IPS DF 4.7 (cell line): ENCODE data around the gene MRPS2.
"Not testable (repeated sequence)": the region's sequence is repeated elsewhere in the genome, so short reads cannot be mapped to it uniquely, and the experiment has no call there.

Experiments used
- DNase-seq: peaks from one replicate; pipeline ENCODE4 v3.0.0-alpha.2; 2013; ENCODE audit warnings: low spot score; ENCODE audit errors: extremely low read depth

Gene MRPS2

DNA sequence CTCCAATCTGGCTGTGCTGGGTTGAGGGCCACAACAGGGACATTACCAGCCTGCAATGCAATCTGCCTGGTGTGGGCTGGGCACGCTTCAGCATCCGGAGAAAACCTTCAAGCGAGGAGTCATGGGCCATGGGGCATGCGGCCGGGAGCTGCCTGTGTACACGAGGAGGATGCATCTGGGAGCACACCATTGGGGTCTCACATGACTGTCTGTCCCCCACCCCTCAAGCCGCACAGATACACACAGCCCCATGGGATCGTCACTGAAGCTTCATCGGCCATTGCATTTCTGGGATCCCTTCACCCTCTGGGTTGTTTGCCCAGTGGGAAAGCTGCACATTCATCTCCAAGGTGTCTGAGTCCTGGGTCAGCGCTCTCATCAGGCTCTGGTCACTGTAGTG, 30.6 kb downstream of the MRPS2 start:
- no peak for DNase-seq

DNA sequence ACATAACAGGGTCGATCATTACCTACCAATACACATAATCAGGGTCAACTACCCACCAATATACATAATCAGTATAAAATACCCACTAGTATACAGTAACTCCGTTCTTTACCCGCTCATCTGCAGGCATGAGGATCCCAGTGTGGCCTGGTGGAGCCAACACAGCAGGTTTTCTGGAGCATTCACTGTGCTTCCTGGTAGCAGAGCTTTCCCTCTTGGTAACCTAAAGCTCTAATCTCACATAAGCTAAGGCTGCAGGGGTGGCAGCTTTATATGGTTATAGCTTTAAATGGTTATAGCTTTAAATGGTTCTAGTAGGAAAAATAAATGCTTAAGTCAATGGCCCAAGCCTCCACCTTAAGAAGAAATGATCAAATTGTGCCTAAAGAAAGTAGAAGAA, 32.6 kb downstream of the MRPS2 start:
- DNase-seq = no peak

DNA sequence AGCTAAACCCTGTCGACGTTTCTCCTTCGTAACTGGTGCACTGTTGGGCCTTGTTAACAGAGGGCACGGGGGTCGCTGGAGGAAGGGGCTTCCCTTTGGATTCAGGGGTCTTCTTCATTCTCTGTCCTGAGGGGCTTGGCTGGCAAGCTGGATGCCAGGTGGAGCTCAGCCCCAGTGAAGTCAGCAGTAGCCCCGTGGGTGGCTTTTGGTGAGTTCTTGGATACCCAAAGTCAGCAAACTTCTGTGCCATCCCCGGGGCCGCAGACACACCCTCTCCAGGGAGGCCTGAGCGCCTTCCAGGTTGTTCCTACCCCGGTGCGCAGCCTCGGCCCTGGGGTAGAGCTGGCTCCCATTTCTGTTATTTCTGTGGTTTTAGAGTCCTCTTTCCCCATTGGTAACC, 33.2 kb downstream of the MRPS2 start:
- DNase-seq = no peak

DNA sequence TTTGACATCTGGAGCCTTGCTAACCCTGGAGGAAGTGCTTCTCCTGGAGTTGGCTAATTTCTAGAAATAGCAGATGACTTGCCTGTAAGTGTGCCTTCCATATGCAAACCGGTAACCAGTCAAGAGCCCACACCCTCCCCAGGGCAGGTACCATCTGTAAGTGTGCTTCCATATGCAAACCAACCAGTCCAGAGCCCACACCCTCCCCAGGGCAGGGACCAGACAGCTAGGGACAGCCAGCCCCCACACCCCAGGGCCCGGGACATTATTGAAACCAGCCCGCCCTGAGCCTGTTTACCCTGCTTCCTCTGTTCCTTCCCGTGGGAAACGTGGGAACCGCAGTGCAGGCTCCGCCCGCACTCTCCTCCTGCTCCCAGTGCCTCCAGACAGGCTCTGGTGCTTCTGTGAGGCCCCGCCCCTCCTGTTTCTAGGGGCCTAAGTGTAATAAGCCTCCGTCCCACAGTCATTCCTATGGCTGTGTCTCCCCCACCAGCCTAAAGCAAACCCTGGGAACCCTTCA, 33.8 kb downstream of the MRPS2 start:
- DNase-seq = not testable (repeated sequence)

DNA sequence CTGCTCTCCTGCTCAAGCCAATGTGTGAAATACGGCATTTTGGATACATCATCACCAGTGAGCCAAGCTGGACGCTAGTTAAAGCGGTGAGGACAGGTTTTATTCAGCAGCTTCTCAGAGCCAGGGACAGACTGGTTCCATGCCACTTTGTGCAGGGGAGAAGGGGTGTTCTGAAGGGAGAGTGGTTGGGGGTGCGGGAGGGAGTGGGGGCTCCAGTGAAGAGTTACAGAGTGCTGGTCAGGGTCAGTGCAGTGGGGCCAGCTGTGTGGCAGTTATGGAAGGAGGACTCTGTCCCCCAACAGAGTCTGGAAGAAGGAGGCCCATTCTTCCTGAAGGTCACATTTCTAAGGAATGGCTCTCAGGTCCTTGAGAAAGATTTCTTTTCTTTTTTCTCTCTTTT, 34.3 kb downstream of the MRPS2 start:
- not testable (repeated sequence) for DNase-seq

DNA sequence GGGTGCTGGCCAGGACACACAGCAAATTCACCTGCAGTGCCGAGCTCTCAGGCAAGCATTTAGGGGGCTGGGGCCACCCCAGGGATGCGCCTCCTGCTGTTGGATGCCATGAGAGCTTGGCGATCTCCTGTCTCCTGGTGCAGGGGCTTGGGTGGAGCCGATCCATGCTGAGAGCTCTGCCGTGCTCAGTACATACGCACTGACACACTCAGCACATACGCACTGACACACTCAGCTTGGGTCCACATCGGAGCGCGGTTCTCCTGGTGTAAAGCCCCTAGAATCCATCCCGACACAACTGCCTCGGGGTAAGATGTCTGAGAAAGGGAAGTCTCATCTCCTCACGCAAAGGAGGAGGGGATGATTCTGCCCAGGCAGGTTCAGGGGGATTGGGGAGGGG, 35.1 kb downstream of the MRPS2 start:
- DNase-seq = not testable (repeated sequence)

DNA sequence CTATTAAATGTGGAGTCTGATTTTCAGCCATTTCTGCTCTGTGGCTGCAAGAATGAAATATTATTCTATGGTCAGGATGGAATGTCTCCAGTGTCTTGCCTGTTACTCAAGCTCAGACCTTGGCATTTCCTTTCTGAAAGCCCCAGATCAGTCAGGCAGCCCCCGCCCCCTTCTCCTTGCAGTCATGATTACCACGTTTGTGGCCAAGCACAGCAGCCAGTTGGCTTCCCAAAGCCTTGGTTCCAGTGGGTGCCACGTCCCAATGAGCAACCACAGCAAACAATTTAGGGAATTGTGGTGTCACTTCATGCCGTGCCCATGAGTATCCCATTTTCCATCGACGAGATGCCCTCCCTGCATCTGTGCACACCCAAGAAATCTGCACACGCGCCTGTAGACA, 35.7 kb downstream of the MRPS2 start:
- no peak for DNase-seq

DNA sequence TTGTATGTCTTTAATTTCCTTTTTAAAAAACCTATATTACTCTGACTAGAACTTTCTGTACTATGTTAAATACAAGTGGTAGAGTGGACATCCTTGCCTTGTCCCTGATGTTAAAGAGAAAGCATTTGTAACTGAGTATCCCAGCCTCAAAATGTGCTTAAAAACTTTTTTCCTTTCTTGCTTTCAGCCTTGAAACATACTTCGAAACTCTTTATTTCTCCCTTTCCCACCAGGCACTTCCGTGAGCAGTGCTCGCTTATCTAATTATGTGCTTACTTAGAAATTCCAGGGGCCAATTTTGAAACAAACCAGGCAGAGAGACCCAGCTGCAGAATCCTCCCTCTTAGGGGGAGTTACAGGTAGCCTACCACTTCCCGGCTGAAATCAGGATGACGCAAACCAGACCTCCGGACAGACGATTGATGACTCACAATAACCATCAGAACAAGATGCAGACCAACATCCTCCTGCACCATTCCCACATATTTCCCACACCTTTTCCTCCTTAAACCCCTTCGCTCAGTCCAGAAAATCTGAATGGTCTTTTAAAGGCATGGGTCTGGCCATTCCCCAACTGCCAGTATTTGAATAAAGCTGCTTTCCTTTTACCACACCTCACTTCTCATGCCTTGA, 42.9 kb downstream of the MRPS2 start:
- not testable (repeated sequence) for DNase-seq

DNA sequence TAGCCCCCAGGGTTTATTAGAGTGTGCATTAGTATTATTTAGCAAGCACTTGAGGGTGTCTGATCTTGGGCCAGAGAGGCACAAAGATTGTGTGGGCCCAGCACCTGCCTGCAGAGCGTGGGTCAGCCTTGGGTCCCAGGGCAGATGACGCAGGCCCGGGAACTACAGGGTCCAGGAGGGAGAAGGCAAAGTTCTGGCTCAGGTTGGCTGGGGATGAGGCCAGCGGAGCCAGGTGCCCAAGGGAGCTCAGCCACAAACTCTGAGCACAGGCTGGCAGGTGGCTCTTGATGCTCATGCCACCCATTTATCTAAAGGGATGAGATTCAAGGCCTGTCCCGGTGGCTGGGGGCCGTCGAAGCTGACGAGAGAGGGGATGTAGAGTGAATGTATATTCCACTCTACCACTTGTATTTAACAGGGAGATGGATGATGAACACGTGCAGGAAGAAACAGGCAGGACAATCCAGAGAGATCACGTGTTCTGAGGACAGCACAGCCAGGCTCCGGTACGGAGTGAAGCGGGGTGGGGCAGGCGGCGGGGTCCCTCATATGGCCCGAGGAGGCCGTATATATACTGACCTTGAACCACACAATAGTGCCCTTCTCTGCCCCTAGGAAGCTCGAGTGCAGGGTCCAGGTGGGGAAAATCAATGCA, 44.6 kb downstream of the MRPS2 start:
- no peak for DNase-seq

DNA sequence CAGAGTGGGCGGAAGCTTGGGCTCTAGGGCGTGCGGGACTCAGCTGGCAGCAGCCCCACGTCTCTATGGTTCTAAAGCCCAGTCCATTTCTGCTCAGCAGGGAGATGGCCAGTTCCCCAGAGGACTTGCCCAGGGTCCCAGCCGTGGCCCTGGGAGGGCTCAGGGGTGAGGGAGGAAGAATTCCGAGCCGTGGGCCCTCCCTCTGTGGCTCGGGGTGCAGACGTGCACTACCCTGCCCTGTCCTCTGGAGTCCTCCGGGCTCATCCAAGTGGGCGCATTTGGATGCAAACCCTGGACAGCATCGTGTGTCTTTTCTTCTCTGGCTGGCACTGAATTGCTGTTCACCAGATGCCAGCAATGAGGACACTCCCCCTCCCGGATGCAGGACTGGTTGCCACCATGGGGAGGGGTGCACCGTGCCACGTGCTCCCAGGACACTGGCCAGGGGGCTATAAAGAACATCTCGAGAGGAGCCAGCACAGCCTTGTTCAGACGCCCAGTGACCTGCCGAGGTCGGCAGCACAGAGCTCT, 45.2 kb downstream of the MRPS2 start, which contains the start of gene OBP2A:
Gene OBP2A (plus strand): TSS at position 481 of the 531 bp plus-strand sequence. CDS start 55 bp downstream, outside the sequence.
- DNase-seq = not testable (repeated sequence)

DNA sequence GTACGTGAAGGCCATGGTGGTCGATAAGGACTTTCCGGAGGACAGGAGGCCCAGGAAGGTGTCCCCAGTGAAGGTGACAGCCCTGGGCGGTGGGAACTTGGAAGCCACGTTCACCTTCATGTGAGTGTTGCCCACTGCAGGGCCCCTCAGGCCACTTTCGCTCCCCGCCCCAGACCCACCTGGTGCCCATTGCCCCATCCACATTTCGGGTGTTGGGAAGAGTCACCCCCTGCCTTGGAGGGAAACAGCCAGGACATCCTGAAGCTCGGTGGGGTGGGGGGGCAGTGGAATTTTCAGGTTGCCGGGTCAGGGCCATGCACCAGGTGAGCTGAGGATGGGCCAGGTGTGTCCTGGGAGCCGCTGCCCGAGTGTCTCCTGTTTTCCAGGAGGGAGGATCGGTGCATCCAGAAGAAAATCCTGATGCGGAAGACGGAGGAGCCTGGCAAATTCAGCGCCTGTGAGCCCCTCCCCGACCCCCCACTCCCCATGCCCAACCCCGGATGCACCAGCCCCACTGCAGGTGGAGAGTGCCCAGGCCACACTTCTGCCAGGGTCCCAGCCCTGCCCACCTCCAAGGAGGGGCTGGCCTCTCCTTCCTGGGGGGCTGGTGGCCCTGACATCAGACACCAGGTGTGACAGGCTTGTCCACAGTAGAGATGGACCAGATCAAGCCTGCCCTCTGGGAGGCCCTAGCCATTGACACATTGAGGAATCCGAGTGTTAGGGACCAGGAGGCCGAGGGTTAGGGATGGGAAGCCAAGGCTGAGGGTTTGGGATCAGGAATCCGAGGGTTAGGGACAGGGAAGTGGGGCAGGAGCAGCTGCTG, 46.5 kb downstream of the MRPS2 start:
- DNase-seq = not testable (repeated sequence)

DNA sequence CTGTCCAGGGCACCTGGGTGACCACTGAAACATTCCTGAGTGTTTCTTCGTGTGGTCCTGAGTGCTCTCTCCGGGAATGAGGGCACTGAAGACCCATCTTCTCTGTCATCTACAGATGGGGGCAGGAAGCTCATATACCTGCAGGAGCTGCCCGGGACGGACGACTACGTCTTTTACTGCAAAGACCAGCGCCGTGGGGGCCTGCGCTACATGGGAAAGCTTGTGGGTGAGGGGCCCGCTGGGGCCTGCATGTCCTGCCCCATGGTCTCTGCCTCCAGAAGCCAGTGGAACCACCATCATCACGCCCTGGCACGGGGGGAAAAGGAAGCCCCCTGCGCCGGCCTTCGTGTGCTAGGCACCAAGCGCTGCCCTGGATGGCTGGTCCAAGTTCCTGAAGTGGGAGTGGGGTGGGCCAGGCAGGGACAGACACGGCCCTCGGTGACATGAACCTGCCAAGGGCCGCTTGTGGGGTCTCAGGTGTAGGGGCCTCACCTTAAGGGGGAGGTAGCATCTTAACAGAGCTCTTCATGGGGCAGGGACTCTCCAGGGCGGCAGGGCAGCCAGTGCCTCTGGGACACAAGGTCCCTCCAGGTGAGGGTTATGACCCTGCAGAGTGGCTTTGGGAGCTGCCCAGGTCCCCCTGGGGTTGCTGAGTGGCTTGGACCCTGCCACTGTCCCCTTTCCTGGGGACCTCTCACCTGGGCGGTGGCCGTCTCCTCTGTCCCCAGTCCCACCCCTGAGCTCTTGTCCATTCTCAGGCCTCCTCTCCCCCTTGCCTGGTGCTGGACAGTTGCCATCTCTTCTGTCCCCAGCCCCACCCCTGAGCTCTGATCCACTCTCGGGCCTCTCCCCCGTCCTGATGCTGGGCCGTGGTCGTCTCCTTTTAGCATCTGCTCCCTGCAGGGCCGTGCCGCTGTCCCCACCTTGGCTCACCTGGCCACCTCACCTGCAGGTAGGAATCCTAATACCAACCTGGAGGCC, 47.6 kb downstream of the MRPS2 start:
- DNase-seq = no peak

DNA sequence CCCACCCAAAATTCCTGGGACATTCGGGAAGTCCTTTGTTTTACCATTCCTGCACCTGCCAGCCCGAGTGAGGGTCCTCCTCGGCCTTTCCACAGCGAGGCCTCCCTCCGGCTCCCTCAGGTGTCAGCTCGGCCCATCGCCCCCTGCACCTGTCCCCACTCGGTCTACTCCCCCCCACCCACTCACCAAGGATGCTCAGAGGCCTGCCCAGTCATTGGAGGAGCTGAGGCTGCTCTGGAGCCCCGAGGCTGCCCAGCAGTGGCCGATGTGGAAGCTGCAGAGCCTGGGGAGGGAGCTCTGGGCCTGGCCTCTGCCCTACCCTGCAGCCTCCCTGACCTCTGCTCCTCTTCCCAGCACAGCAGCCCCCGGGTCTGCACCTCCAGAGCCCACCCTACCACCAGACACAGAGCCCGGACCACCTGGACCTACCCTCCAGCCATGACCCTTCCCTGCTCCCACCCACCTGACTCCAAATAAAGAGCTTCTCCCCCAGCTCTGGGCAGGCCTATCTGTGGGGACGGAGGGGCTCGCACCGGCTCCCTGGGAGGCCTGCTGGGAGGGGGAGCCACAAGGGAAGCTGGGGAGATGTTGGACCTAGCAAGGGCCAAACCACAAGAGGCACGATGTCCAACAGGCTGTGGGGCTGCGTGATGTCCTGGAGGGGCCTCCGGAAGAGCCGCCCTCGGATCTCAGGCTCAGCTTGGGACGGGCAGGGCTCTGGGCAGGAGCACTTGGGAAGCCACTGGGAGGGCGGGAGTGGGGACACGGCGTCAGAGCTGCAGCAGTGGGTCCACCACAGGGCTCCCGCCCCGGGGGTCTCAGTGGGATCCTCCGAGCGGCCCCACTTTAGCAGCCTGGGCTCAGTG, 49.2 kb downstream of the MRPS2 start:
- DNase-seq = not testable (repeated sequence)

DNA sequence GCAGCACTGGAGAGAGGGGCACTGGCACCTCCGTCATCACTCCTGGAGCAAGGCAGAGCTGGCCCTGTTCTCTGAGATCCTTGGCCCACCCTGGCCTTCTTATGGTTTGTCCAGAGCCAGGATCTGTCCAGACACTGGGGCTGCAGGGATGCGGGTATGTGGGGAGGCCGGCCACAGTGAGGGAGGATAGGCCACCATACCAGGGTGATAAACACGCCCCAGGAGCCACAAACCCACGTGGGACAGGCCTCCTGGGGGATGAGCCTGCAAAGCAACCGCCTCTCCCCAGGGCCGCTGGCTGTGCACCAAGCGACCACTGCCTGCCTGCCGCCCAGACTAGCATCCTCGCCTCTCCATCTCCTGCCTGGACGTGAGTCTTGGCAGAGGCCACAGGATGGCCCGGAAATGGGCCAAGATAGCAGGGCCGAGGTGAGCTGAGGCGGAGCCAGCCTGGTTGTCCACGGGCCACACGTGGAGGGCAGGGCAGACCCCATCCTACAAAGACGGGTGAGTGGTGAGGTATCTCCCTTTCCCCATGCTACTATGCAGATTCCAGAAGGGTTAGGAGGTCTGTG, 49.9 kb downstream of the MRPS2 start:
- no peak for DNase-seq

DNA sequence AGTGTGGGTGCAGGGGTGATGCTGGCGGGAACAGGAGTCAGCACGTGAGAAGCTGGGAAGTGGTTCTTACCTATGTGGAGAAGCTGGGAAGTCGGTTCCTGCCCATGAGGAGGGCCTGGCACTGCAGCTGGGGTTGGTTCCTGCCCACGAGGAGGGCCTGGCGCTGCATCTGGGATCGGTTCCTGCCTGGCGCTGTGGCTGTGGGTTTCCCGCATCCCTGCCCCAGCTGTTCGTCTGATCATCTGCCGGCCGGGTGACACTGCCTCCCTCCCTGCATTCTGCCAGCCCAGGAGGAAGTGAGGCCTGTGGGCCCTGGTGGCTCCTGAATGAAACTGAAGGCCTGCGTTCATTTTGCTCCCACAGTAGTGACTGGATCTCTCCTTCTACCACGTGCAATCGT, 50.5 kb downstream of the MRPS2 start:
- no peak for DNase-seq

DNA sequence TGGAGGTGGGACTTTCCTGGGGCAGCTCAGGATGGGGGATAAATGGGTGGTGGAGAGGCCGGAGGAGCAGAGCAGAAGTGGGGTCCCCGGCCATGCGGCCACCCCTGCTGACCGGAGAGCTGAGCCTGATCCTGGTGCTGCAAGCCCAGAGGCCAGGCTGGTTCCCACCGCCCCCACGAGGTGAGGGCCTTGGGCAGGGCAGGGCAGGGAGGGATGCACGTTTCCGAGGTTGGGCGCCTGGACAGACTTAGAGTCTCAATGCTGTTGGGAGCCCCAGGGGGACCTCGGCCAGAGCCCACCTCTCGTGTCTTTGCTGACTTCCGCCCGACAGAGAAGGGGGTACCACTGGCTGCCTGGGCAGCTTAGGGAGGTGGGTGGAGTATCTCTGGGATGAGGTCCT, 51.0 kb downstream of the MRPS2 start:
- no peak for DNase-seq

DNA sequence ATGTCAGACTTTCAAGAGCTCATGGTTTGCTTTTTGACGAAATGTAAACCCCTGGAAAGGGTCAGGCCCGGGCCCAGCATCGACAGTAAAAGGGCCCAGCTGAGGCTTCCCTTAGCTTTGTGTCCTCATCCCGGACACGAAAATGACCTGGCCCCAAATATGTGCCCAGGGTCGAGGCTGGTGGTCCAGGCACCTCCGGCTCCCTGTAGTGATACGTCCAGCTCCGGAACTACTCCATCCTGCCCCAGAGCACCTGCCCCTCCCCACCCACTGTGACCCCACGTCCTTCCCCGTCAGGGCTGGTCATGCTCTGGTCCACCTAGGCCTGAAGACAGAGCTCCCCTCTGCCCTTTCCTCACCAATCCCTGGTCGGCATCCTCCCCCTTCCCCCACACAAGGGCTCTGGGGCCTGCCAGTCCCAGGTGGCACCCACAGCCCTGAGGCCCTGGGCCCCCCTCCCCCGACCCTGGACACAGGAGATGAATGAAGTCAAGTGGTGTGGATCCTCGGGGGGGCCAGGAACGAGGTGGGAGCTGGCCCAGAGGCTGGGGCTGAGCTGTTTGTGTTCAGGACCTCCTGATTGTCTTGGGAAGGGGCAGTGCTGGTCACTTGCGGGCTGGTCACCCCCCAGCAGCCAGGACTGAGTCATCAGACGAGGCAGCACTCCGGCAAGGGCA, 51.7 kb downstream of the MRPS2 start:
- DNase-seq = no peak

DNA sequence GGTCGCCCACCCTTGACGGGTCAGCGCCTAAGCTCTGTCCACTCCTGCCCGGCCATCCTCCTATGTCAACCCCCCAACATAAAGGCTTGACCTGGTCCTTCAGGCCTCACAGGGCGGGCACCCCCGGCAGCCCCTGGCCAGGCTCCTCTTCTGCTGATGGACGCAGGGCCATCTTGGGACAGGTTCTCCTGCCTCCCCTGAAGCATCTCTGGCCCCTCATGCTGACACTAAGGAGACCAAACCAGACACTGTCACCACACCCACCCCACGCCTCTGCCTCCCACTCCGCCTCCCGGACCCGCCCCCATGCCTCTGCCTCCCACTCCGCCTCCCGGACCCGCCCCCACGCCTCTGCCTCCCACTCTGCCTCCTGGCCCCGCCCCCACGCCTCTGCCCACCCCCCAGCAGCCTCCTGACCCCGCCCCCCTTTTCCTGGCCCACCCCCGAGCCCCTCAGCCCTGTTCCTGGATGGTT, 52.3 kb downstream of the MRPS2 start:
- no peak for DNase-seq
